HG03439 (cell line): ENCODE measurements around the gene DGKQ.
A peak's percentile ranks its signal among the peaks of the same experiment; 100 is the strongest.
"Not testable (repeated sequence)": the region's sequence is repeated elsewhere in the genome, so short reads cannot be mapped to it uniquely, and the experiment has no call there.

ENCODE experiments used
- ATAC-seq: cut with Tn5 transposase; IDR thresholded peaks from one replicate; pipeline ENCODE4 v1.9.1; 2021; ENCODE audit warnings: mild to moderate bottlenecking, moderate library complexity; ENCODE audit not compliant: unreplicated experiment

DGKQ gene

GRCh38 chr4:982291-982690, 8.9 kb upstream of the DGKQ start:
- ATAC-seq: no peak

- ATAC-seq: no peak
These were observed 5.8 kb upstream of the DGKQ start for GRCh38 chr4:978957-979701.

GRCh38 chr4:976016-976415, 2.6 kb upstream of the DGKQ start:
- not testable (repeated sequence) for ATAC-seq

DNA sequence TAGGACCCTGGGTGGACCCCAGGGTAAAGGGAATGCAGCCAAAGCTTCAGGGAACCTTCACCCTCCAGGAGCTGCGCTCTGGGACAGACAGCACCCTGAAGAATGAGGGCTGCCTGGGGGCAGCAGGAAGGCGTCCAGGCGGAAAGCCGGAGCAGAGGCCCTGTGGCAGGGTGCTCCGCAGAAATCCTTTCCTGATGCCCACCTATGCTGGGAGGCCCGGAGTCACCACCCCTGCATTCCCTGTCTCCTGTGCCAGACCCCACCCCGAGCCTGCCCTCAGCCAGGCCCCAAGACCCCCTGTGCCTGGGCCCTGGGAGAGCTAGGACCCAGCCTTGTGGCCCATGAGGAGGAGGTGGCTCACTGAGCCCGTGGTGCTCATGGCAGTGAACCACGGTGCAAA, 1.3 kb upstream of the DGKQ start:
- ATAC-seq: no peak

DNA sequence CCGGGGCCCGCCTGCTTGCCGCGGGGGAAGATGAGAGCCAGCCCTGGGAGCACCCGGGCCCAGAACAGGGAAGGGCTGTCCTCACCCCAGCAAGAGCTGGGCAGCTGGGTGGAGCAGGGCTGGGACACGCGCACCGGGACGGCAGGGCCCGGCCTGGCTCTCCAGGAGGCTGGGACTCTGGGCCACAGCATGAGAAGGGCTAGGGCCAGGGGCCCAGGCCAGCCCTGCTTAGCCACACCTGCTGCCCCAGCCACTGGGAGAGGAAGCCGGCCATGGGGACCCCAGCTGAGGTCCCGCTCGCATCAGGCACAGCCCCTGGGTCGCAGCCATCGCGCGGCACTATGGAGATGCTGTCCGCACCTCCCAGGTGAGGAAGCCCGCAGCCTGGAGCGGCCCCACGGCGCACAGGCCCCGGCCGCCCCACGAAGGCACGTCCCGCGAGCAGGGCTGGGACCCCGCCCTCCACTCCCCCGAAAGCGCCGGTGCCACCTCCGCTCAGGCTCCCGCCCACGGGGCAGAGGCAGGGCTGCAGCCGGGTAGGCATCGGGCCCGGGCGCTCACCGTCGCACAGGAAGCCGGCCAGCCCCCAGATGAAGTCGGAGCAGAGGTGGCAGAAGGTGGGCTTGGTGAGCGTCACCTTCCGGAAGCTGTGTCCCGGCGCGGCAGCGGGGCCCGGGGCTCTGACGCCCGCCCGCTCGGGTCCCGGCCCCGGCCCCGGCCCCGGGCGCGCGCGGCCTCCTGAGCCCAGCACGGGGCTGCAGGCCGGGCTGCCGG, 531 bp downstream of the DGKQ start:
- peak; percentile 42 for ATAC-seq

DNA sequence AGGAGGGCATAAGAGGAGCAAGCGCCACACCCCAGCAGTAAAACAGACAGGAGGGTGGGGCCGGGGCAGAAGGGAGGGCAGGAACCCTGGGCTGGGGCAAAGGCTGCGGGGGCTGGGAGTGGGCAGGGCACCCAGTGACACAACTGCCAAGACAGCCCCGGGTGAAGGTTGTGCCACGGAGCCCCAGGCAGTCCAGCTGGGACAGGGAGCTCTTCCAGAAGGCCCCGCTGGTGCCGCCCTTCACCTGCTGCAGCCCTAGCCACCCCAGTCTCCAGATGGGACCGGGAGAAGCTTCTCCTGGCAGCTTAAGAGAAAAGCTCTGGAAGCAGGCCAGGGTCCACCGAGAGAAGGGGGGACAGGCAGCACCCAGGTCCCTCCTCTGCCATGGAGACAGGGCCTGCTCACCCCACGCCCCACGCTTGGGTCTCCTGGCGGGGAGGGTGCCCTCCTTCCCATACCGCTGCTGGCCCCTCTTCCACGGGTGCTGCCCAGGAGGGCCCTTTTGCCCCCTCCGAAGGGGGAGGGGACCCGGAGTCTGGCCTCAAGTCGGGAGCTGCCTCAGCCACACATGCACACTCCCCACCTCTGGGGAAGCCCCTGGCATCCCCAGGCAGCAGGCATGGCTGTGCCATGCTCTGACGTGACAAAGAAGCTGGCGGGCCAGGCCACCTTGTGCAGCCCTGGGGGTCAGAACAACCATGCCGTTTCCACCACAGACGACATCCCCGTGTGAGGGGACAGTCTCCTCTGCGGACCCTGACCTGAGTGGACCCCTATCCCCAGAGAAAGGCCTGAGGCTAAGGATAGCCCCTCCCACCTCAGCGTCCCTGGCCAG, 1.5 kb downstream of the DGKQ start:
- ATAC-seq: no peak

DNA sequence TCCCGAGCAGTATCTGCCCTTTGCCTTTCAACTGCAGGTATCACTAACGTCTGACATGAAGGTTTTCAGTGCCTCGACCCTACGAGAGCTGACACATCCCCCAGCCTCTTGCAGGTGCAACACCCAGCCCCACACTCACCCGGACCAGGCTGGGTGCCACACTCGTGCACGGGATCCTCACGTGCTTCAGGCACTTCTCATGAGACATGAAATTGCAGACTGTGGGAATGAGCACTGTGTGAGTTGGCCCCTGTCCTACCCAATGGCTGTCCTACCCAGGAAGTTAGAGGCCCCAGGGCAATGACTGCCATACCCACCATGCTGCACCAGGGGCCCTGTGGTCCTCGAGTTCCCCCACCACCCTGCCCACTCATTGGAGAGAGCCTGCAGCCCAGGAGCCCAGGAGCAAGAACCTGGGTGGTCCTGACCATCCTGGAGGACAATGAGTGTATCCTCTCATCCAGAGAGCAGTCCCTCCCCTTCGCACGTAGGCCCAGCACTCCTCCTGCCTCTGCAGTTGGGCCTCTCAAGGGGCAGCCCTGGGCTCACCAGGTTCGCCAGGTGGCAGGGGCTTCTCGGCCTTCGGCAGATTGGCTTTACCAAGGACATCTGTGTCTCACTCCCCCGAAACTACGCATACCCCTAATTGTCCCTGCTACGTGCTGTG, 2.4 kb downstream of the DGKQ start:
- no peak for ATAC-seq

- ATAC-seq: no peak
These were observed 3.2 kb downstream of the DGKQ start for GRCh38 chr4:970046-970745.

DNA sequence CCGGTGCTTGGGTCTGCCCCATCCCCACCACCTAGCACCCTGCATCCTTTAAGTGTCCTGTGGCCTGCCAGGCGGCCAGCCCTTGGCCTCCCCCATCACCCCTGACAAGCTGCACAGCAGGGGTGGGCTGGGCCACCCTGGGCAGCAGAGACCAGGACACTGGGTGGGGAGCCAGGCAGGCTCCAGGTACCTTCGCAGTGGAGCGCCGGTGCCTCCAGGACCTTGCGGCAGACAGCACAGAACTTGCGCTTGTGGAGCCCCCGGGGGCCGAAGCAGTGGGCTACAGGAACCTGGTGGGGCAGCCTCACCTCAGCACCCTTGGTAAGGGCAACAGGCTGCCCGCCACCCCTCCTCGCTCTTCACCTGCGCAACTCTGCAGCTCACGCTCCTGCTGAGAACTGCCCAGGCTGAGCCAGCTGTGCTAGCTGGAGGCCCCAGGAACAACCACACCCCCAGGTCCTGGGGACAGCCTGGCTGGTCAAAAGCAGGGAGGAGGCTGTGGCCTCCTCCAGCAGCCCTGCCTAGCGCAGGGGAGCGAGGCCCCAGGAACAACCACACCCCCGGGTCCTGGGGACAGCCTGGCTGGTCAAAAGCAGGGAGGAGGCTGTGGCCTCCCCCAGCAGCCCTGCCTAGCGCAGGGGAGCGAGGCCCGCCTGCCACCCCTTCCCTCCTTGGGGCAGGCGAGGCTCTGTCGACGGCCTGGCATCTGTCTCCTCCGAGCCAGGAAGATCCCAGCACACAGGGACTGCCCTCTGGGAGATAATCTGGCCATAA, 4.6 kb downstream of the DGKQ start:
- no peak for ATAC-seq

DNA sequence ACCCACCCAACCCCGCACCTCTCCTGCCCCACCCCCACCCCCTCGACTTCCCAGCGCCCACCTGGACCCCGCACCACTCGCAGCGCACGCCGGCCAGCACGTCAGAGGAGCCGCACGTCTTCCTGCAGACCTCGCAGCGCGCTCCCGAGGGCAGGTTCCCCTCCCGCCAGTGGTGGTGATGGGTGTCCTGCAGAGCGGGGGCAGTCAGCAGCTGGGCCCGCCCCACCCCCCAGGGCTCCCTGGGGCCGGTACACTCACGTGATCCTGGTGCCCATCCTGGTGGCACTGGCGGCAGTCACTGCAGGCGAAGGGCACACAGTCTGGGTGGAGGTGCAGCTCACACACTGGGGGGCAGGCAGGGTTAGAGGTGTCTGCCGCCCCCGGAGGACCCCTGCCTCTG, 5.1 kb downstream of the DGKQ start:
- no peak for ATAC-seq

DNA sequence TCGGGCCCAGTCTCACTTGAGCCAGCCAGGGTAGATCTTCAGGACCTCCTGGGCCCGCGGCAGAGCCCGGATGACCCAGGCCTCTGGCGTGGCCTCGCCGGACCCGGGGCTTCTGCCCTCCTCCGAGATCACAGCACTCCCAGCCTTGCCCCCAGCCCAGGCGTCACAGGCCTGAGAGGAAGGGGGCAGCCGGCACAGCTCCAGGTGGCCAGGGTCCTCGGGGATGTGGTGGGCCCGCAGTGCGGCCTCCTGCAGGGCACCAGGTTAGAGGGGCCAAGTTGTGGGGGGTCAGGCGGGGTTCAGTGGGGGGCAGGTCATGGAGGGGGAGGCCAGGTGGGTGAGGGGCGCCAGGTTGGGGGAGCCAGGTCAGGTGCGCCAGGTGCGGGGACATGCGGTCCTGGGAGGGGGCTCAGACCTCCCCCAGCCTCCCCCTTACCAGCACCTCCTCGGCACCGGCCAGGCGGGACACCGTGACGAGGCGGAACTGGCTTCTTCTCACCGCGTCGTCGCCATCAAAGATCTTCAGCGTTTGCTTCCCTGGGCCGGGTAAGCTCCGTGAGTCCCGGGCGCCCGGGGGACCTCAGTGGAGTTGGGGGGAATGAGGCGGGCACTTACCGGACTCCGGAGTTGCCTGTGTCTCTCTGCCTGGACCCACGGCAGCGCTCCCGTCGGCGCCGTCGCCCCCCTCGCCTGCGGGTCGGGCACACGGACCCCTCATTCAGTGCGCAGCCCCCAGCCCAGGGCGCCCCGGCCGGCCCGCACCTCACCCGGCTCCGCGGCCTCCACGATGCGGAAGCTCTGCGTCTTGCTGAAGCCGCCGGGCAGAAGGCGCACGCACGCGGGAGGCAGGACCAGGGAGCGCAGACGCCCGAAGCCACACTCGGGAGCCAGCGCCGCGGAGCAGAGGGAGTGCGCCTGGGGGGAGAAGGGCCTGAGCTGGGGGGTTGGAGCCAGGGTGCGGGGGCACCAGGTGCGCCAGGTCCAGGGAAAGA, 6.0 kb downstream of the DGKQ start:
- no peak for ATAC-seq

DNA sequence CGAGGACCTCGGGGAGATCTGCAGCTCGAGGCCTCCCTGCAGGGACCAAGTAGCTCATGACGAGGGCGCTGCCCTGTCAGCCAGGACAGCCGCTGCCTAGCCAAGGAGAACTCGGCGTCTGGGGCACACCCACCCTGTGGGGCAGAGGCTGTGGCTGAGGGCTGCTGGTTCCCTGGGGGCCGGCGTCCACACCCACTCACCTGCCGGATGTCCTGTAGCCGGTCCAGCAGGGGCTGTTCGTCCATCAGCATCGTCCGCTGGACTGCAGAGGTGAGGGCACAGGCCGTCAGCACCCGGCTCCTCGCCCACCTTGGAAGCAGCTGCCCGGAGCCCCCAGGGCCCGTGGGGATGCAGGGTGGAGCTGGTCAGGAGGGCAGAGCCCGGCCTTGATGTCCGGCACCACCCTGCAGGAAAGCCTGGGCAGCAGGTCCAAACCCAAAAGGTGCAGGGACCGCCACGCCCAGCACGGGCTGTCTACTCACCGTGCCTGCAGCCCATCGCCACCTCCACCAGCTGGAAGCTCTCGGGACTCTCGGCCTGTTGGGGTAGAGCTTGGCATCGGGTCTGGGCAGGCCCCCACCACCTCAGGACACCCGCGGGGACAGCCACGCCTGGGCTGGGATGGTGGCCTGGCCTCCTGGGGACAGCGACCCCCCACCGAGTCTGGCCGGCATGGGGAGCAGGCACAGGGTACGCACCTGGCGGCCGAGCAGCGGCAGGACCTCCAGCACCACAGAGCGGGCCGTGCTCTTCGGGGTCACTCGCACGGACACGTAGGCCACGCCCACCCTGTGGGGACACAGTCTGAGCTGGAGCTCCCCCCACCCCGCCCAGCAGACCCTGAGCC, 6.9 kb downstream of the DGKQ start:
- ATAC-seq: no peak

- ATAC-seq: no peak
These were observed 7.6 kb downstream of the DGKQ start for GRCh38 chr4:965766-966134.

GRCh38 chr4:965048-965765, 8.2 kb downstream of the DGKQ start:
- no peak for ATAC-seq

- ATAC-seq: no peak
These were observed 8.9 kb downstream of the DGKQ start for GRCh38 chr4:964346-965025.
